DMS53 (cell line): ENCODE measurements around the gene GJB6.
A peak's percentile ranks its signal among the peaks of the same experiment; 100 is the strongest.
"Not testable (repeated sequence)": the region's sequence is repeated elsewhere in the genome, so short reads cannot be mapped to it uniquely, and the experiment has no call there.

Experiments
- DNase-seq: peaks from one replicate; lab custom pipeline; 2025; lab: John Stamatoyannopoulos, UW

Gene GJB6

DNA sequence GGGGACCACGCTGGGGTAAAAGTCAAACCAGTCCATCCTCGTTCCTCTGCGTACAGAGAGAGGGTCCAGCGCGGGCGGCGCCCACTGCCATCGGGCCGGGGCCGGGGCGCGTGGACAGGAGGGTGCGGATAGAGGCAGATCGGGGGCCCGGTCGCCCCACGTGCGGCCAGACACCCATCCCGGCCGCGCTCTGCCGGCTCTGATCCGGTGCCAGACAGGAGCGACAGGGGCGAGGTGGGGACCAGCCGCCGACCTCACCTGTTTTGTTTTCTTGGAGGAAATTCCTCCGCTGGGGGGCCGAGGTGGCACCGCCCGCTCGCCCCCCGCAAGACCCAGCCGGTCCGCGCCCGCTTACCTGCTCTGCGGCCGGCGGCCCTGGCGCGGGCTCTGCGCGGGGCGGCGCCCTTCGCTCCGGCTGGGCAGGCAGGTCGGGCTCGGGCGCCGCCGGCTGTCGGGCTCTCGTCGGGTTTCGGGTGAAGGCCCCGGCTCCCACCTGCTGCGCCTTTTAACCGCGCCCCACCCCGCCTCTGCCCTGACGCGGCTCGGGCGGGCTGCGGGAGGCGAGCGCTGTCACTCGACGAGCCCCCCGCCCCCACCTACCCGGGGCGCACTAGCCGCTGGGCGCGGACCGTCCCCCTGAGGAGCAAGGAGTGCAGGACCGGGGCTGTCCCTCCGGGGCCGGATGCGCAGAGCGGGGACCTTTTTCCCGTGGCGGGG lies at the start of gene GJB6:
GJB6 (minus strand) TSS at position 481 of the 717 bp plus-strand sequence. CDS start 8,839 bp downstream, outside the sequence.
- peak; percentile 71 for DNase-seq

DNA sequence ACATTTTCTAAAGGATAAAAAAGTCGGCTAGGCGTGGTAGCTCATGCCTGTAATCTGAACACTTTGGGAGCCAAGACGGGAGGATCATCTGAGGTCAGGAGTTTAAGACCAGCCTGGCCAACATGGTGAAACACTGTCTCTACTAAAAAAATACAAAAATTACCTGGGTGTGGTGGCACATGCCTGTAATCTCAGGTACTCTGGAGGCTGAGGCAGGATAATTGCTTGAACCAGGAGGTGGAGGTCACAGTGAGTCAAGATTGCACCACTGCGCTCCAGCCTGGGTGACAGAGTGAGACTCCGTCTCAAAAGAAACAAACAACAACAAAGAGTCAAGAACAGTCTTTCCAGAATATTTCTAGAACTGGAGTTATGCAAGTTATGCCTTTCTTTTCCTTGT lies 44.8 kb upstream of the GJB6 start:
- not testable (repeated sequence) for DNase-seq

DNA sequence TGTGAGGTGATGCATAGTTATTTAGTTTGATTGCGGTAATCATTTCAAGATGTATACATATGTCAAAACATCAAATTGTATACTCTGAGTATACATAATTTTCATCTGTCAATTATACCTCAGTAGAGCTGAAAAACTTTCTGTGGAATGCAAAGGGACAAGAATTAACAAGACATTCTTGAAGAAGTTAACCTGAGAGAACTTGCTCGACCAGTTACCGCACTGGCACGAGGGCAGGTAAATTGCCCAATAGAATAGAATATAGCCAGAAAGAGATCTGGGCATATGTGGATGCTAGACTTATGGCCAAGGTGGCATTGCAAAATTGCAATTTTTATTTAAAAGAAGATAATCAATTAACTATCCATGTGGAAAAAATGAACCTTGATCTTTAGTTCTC lies 42.3 kb upstream of the GJB6 start:
- no peak for DNase-seq

DNA sequence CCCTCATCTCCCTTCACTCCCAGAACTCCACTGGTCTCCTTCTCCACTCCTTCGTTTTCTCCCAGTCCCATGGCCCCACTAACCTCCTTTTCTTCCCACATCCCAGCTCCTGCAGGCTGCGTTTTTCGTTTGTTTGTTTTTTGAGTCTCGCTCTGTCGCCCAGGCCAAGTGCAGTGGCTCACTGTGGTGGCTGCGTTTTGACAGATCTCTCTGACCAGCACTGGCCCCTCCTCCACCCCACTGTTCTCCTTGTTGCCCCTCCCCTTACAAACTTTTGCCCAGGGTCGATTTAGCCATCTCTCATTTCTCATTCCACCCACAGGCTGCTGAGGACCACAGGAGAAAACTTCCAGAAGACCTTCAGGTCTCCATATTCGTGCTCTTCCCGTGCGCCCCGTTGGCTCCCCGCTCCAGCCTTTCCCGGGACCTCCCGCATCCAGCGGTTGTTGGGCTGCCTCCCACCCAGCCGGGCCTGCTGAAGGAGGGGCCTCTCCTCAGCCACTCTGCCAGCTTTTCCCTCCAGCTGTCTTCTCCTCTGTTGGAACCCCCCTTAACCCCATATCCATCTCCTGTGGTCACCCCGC lies 40.6 kb upstream of the GJB6 start:
- no peak for DNase-seq

DNA sequence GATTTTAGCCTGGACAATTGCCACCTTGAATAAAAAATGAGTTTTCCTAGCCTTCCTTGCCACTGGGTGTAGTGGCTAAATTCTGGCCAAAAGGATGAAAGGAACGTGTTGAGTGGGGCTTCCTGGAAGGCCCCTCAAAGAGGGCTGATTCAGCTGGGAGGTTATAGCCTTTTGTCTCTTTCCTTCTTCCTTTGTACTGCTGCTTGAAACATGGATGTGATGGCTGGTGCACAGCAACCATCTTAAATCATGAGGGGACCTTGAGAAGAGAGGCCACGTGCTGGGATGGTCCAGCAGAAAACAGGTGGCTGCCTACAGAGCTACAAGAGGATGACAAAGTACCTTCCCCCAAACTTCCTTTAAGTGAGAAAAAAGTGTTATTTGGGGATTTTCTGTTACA lies 40.0 kb upstream of the GJB6 start:
- no peak for DNase-seq

DNA sequence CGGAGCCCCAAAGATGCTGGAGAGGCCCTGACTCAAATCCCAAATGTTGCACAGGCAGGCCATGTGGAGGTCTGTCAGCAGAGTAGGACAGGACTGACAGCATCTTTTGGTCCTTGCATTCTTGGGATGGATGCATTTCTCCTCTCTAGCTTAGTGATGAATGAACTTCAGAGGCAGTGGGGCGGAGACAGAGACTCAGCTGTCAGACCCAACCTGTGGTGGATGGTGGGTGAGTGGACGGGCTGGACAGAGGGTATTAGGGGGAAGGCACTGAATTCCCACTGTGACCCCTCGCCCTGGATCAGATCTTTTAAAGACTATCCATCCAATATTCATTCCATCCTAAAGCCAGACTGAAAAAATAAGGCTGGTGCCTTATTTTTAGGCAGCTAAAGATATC lies 39.3 kb upstream of the GJB6 start:
- DNase-seq, result no peak

DNA sequence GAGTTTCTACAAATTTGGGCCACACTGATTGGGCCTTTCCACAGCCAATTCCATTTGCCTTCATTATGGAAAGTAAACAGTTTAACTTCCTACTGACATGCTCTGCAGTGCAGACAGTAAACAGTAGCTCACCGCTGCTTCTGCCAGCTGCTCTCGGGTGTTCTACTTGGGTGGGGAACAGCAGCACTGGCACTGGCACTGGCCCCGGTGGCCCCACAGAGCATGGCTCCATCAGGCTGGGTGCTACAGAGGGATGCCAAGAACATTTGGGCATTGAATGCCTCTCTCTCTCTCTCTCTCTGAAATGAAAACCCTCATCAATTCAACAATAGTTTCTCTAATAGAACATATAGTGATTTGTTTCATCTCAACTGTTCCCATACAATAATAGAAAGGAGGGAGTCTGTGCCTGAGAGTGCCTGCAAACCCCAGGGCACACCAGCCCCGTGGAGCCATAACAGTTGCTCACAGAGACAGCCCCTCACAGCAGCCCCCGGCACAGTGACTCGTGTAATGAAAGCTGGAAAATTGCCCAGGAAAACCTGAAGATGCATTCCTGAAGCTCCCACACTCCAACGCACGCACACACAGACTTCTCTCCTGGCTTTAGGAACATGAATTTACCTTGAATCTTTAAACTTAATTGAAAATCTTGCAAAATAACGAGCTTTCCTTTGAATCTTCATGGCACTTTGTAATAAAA lies 38.2 kb upstream of the GJB6 start:
- DNase-seq, result peak; percentile 26

DNA sequence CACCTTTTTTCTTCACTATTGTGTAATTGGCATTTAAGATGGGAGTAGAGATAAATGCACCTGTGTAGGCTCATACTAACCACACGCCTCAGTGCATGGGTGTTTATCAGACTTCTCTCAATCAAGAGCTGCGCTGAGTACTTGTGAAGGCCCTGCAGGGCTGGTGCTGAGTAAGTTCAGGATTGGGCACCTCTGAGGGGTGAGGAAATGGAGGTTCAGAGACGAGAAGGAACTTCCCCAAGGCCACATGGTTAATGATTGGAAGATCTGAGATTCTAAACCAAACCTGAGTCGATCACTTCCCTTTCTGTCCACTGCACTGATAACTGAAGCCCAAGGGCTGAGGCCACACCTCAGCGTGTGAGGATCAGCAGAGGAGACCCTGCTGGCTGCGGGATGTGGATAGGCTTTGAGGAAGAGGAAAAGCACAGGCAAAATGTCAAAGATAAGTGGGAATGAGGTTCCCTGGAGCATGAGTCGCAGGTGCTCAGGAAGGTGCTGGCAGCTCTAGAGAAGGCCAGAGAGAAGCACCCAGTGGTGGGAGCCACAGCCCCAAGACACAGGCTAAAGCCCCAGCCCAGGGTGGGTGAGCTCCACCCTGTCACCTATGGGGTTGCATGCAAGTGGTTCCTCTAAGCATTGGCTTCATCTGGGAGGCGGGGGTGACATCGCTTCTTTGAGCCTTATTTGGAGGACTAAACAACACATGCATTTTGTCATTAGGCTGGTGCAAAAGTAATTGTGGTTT lies 32.3 kb upstream of the GJB6 start:
- DNase-seq, result no peak

DNA sequence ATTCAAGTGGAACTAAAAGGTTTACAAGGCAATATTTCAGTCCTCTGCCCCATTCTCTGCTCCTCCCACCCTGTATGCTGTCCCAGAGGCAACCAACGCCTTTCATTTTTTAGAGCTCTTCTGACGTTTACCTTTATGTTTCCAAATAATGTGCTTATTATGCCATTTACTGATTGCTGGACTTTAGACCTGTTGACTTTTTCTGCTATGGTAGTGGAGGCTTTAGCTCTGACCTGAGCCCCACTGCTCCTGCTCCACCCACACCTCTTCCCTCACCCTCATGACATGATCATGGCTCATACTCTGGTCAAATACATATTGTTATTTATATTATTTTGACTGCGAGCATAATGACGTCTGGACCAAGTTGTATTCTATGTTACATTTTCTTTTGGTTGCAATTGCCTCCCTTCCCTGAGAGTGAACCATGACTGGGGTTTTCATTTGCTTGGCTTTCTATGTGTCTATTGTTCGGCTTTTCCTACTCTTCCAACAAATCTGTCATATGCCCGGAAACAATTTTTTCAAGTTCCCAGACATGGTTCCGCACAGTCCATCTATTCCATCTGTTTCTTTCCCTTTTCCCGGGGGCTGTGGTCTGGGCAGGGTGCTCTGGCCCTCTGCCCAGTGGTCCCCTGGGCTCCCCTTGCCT lies 31.4 kb upstream of the GJB6 start:
- peak; percentile 9 for DNase-seq

DNA sequence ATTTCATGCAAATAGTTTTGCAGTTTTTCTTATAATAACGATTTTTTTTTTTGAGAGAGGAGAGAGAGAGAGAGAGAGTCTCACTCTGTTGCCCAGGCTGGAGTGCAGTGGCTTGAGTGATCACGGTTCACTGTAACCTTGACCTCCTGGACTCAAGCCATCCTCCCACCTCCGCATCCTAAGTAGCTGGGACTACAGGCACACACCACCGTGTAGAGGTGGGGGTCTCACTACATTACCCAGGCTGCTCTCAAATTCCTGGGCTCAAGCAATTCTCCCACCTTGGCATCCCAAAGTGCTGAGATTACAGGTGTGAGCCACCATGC lies 26.8 kb upstream of the GJB6 start:
- DNase-seq, result peak; percentile 52

DNA sequence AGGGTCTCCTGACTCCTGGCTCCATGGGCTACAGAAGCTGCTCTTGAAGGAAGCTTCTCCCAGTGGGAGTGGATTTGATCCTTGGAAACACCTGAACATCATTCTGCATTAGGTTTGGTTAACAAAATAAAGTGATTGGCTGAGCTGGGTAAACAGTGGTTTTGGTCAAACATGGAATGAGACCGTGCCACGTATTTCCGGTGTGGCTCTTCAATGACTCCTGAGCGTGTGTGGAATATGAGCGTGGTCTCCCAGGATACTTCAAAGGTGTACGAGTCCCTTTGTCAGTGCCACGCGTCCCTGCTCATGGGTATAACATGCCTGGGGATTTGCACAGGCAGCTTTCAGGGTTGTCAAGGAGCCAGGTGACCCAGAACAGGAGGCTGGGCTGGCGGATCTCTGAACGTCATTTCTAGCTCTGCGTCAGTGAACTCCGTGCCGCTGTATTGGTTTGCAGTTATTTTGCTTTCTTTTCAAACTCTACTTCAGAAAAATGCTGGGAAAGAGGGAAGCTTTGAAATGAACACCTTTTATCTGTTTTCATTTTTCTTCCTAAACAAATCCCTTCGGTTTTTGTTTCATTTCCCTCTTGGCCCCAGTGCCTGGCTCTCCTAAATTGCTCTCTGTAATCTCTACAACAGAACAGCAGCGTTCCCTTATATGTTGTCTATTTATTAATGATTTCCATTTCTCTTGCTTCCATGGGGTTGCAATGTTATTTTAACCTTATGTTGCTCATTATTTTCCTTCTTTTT lies 26.3 kb upstream of the GJB6 start:
- DNase-seq, result peak; percentile 88

DNA sequence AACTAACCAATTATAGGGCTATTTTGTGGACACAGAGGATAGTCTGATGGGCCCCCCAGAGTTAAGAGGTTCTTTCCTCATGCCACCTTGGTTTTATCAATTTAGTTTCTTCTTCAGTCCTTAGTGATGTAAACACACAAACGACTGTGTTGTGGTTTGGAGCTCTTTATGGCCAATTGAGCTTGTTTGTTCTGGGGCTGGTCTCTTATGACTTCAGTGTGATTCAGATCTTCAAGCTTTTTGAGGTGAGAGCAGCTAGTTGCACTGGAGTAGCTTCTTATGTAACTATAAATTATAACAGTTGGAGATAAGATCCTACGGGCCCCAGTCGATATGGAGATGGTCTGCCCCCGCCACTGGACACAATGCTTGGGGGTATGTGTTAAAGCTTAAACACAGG lies 22.0 kb upstream of the GJB6 start:
- no peak for DNase-seq

DNA sequence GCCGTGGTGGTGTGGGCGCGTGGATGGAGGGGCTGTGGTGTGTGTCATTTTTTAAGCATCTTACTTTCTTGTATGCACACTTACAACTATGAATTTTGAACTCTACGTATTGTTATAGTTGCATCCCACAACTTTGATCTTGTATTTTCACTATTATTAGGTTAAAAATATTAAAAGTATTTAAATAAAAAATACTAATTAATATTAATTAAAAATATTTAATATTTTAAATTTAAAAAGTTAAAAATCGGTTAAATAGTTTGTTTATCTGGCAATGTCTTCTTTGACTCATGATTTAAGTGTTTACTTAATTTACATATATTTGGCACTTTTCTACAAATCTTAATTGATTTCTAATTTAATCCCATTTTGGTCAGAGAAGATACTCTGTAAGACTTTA lies 17.8 kb upstream of the GJB6 start:
- no peak for DNase-seq

DNA sequence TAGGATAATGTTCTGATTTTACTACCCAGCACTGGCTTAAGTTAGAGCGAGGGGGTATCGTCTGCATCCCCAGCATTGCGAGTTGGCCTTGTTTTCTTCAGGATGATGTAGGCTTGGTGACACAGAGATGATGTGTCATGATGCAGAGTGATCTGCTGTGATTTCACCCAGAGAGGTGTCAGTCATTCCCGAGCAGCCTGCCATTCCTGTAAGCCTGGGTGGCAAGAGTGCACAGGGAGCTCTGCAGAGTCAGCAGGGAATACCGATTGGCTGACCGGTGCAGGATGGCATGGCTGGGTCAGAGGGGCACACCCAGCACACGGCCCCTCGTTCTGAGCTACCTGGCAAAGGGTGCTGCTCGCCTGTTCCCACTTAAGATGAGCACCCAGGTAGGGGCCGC lies 15.8 kb upstream of the GJB6 start:
- DNase-seq, result no peak

DNA sequence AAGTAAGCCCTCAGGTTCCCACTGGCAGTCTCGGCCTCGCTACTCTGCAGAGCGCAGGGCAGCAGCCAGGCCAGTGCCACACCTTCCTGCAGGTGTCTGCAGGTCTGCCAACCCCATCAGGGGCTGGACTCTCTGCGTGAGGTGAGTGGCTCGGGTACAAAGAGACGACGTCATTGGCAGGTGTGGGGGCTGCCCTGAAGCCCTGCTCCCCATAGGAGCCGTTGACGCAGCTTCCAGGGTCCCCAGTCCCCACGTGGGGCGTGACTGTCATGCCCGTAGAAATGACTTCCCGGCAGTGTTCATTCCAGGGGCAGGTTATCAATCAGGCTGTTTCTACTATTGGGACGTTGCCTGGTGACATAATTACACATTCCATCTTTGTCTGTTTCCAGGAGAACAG lies 15.3 kb upstream of the GJB6 start:
- DNase-seq, result no peak

DNA sequence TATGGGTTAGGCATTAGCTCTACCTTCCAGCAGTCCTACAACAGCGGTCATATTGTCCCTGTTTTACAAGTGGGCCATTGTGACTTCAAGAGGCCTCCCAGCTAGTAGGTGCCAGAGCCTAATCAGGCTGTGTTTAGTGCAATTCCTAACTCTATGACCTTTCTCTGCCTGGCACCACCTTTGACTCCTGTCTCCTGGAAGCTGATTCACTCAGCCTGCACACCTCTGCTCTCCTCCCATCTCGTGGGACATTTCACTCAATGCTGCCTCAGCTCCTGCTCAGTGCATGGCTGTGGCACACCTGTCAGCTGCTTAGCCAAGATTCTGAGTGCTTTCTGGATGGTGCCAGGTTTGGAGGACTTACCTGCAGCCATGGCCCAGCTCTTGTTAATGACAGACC lies 9.5 kb upstream of the GJB6 start:
- no peak for DNase-seq

DNA sequence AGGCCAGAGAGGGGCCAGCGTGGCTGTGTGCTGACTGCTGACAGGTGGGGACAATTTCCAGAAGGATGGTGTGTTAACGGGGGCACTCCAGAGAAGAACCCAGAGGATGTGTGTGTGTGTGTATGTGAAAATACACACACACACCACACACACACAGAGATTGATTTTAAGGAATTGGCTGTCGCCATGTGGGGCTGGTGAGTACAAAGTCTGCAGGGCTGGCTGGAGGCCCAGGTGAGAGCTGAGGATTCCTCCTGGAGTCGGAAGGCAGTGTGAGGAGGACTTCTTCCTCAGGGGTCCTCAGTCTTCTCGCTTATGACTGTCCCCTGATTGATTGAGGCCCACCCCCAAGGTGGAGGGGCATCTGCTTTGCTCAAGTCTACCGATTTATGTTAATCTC lies 7.6 kb upstream of the GJB6 start:
- no peak for DNase-seq

DNA sequence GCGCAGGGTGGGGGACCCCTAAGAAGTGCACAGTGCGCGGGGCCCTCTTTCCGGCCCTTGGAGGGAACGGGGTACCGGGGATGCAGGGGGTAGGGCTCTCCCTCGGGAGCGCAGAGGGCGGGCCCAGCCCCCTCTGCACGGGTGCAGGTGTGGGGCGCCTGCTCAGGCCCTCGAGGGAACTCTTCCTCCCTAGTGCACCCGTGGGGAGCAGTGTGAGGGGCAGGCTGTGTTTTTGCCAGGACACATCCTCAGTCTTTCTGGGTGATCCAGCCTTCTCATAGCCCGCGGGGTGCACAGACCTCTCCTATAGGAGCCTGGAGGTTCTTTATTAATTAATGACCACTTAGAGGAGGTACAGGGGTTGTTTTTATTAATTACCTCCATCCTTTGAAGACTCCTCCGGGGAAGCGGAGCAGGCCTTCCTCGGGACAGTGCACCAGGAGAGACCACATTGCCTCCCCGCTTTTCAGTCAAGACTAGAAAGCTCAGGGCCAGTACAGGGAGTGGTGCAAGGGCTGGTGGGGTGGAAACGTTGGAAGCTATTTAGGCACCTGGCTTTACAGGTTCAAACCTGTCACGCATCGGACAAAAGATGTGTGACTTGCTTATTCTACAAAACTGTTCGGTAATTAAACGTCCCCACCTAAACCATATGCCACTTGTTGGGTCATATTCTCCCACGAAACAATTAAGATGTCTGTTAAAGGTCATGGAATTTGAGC lies 598 bp upstream of the GJB6 start:
- no peak for DNase-seq

DNA sequence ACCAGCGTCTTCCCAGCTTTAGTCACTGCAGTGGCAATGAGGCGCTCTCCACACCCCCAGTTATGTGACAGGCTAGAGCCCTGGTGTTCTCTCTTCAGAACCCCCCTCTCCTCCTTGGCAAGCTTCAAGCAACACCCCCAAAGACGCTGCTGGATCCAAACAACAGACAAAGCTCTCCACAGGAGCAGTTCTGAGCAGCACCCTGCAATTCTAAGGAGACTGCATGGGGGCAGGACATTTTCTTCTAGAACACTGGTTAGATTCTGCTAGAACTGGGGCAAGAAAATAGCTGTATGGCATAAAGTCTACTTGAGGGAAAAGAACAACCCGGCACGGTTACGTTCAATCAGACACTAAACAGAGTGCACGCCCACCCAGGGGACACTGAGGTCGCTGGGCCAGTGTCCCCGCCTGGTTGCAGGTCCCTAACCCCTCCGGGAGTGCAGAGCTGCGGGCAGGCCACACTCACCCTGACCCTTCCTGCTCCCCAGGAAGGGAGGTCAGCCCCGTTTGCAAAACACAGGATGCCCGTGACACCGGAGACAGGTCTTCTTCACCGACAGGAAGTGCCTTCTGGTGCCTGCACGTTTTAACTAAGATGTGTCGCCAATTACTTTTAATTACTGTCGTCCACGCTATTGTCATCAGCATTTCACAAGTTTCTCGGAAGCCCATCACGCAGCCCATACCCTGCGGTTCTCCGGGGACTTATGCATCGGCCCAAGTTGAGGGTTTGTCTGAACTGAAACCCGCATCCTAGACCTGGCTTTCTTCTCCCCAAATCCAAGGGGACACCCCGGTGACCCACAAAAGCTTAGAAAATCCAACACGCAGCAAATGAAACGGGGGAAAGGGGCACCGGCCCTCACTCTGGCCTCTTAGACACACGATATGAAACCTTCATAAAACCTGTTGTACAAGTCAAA lies 943 bp downstream of the GJB6 start:
- no peak for DNase-seq

DNA sequence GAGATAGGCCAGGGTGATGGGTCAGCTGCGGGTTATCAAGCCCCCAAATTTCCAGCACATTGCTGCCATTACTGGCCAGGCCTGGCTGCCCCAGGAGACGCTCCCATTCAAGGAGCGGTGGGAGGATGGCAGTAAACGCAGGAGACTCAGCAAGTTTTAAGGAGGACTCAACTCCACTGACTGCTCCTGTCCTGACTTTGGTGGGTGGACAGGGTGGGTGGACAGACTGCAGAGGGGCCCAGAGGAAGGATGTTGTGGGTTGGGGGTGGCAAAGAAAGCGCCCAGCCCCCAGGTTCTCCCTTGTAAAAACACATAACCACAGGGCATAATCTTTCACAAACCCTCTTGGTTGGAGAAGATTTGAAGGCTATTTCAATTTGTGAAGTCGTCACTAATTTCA lies 4.4 kb downstream of the GJB6 start:
- DNase-seq, result no peak
